Esophagus squamous epithelium (tissue), 4 donors: ENCODE measurements around the gene RTN1.

ENCODE experiments used
- POLR2A ChIP-seq, 4 donors: fragments of 450-650 bp; IDR thresholded peaks; one replicate each; pipeline ENCODE4 v1.6.1; 2017; ENCODE audit warnings: antibody characterized with exemption in 4 of 4, mild to moderate bottlenecking in 4 of 4, moderate library complexity in 3 of 4
- TF ChIP-seq, protein P1 (sequence below), 6 experiments: fragments of 450-650 bp in 4 of 6; fragments of 200-600 bp in 2 of 6; sonication (generic) in 2 of 6; IDR thresholded peaks; one replicate each; pipeline ENCODE4 v1.5.1; 2016 to 2019; ENCODE audit warnings: antibody characterized with exemption in 6 of 6, mild to moderate bottlenecking in 4 of 6, moderate library complexity in 4 of 6

DNA sequence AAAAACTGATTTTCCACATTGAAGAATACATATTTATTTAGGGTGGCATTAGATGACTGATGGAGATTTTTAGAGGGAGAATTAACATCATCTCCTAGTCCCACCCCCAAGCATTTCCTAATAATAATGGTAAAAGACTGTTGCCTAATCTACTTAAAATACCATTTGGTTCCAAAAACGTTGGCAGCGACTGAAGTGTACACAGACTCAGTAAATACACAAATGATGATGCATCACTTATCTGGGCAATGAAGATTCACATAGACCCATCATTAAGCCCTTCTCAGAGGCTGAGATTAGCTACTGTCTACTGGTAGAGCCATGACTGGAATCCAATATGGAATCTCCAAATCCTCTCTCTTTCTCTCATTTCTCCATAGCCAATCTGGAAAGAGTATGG, 18.2 kb downstream of the RTN1 start:
- TF ChIP-seq, protein P1, sequence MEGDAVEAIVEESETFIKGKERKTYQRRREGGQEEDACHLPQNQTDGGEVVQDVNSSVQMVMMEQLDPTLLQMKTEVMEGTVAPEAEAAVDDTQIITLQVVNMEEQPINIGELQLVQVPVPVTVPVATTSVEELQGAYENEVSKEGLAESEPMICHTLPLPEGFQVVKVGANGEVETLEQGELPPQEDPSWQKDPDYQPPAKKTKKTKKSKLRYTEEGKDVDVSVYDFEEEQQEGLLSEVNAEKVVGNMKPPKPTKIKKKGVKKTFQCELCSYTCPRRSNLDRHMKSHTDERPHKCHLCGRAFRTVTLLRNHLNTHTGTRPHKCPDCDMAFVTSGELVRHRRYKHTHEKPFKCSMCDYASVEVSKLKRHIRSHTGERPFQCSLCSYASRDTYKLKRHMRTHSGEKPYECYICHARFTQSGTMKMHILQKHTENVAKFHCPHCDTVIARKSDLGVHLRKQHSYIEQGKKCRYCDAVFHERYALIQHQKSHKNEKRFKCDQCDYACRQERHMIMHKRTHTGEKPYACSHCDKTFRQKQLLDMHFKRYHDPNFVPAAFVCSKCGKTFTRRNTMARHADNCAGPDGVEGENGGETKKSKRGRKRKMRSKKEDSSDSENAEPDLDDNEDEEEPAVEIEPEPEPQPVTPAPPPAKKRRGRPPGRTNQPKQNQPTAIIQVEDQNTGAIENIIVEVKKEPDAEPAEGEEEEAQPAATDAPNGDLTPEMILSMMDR (IDR thresholded peaks at IDR 0.05) = no peak
- no peak for TF ChIP-seq POLR2A (IDR thresholded peaks at IDR 0.05)
